Bronchial epithelial cell (primary cell): ENCODE data around the gene GSG1L. TPM values are rescaled to one million over a fixed set of nuclear protein-coding genes. Genes with fewer than 3 reads are reported as not detected.

ENCODE experiments used
- DNase-seq: peaks from one replicate; pipeline ENCODE4 v3.0.0-alpha.2; 2010; ENCODE audit warnings: low read depth
- FAIRE-seq: peaks from 2 replicates; lab custom pipeline; 2011; peaks lifted over from hg19 to GRCh38; lab: Jason Lieb, UNC
- H3K27me3 ChIP-seq: 2 replicates; pipeline ENCODE4 v1.5.1; 2011; ENCODE audit warnings: low read length; ENCODE audit not compliant: control insufficient read depth, insufficient read depth
- H3K36me3 ChIP-seq: 2 replicates; pipeline ENCODE4 v1.5.1; 2011; ENCODE audit warnings: low read length; ENCODE audit not compliant: control insufficient read depth, insufficient read depth
- H3K4me3 ChIP-seq: 2 replicates; pipeline ENCODE4 v1.5.1; 2011; ENCODE audit warnings: mild to moderate bottlenecking, low read depth, low read length, control low read depth
- total RNA-seq: library from RNA; depleted of rRNA; stranded (reverse); fragments of >200 nt; gene quantifications from 2 replicates; pipeline ENCODE4 v1.2.1, GENCODE V29; 2014
- TF ChIP-seq, protein P1 (sequence below): IDR thresholded peaks from 2 replicates; pipeline ENCODE4 v1.5.1; 2011; ENCODE audit warnings: mild to moderate bottlenecking, moderate library complexity, low read length, control low read depth, inconsistent platforms; ENCODE audit not compliant: insufficient read depth, severe bottlenecking

GSG1L gene
- total RNA-seq, 1 donor from 2014 or later, result not detected

DNA sequence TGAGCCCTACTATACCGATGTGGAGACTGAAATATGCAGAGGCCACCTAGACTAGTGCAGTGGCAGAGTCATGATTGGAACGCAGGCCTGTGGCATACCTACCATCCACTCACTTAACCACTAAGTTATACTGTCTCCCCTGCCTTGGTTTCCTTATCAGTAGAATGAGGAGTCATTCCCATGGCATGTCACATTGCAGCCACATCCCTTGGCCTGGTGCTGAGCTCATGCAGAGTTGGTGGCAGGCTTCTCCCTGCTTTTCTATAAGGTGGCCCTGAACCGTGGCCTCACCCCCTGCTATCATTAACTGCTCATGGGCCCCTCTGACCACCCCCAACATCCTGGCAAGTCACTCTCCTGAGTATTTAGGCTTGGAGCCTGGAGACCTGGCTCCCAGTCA, 301.1 kb downstream of the GSG1L start:
- TF ChIP-seq, protein P1, sequence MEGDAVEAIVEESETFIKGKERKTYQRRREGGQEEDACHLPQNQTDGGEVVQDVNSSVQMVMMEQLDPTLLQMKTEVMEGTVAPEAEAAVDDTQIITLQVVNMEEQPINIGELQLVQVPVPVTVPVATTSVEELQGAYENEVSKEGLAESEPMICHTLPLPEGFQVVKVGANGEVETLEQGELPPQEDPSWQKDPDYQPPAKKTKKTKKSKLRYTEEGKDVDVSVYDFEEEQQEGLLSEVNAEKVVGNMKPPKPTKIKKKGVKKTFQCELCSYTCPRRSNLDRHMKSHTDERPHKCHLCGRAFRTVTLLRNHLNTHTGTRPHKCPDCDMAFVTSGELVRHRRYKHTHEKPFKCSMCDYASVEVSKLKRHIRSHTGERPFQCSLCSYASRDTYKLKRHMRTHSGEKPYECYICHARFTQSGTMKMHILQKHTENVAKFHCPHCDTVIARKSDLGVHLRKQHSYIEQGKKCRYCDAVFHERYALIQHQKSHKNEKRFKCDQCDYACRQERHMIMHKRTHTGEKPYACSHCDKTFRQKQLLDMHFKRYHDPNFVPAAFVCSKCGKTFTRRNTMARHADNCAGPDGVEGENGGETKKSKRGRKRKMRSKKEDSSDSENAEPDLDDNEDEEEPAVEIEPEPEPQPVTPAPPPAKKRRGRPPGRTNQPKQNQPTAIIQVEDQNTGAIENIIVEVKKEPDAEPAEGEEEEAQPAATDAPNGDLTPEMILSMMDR, result no peak
- no peak for FAIRE-seq
- no peak for DNase-seq
- H3K27me3 ChIP-seq, result no peaks in the 10 kb centered on the region
- no peak overlapping the region for H3K4me3 ChIP-seq
- peaks cover 10% of the 10 kb centered on the region for H3K36me3 ChIP-seq

DNA sequence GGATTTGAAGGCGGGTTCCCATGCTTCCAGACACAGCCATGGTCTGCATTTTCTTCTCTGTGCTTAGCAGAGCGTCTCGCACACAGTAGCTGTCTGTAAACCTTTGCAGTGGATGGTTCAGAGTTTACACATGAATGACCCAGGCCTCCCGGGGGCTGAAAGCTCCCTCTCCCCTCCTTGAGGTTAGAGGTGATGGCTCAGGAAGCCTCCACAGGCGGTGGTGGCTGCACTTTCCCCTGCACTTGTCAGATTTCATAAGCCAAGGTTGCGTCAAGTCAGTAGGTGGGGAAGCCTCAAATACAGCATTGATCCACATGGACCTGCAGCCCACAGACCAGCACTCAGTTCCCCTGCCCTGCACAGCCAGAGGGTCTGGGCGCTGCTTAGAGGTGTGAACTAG, 301.7 kb downstream of the GSG1L start:
- H3K36me3 ChIP-seq, result peaks cover 10% of the 10 kb centered on the region
- DNase-seq (no peak), FAIRE-seq (no peak)
- TF ChIP-seq, protein P1, result no peak
- no peaks in the 10 kb centered on the region for H3K27me3 ChIP-seq
- H3K4me3 ChIP-seq, result no peak overlapping the region

DNA sequence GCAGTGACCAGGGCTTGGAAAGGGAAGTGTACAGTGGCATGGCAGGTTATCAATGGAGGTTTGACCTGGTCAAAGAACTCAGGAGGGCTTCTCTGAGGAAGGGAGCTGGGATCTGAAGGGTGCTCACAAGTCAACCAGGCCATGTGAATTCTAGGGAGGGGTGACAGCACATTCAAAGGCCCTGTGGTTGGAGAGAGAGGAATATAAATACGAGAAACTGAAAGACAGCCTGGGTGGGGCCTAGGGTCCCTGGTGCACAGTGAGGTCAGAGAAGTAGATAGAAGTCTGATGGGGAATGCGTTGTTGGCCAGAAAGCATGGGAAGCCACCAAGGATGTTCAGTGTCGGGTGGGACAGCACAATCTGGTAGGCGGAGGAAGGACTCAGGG, 302.7 kb downstream of the GSG1L start:
- DNase-seq (no peak), FAIRE-seq (no peak)
- H3K4me3 ChIP-seq, result no peak overlapping the region
- TF ChIP-seq, protein P1, result no peak
- no peaks in the 10 kb centered on the region for H3K27me3 ChIP-seq
- H3K36me3 ChIP-seq, result peaks cover 8% of the 10 kb centered on the region

DNA sequence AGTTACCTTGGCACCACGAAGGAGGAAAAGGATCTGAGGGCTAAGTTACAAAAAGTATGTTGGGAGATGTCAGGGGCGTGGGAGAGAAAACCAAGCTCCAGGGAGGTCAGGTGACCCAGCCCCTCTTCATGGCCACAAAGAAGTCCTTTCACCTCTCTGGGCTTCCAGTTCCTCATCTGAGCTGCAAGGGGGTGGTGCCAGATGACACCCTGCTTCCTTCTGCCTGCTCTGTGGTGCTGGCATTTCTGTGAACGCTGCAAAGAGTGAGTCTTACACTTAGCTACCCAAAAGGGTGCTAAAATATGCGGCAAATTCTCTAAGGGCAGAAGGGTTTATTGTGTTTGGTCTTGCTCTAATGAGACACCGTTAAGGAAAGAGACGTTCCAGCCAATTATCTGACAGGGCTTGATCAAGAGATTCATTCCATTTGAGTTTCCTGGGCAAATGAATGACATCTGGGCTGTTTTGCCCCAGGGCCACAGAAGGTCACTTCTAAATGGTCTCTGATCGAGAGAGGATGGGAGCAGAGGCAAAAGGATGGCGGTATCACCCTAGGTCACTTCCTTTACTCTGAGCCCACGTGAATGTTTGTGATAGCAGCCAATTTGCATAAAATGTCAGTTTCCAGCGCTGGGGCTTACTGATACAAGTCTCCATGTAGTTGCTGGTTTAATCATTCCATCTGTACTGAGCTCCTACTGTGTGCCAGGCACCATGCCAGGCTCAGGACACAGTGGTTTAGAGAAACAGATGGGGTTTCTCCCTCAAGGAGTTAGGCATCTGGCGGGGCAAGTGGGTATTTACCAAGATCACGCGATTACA, 303.3 kb downstream of the GSG1L start:
- FAIRE-seq (no peak), DNase-seq (no peak)
- peaks cover 9% of the 10 kb centered on the region for H3K36me3 ChIP-seq
- H3K27me3 ChIP-seq, result no peaks in the 10 kb centered on the region
- no peak overlapping the region for H3K4me3 ChIP-seq
- TF ChIP-seq, protein P1, result no peak

DNA sequence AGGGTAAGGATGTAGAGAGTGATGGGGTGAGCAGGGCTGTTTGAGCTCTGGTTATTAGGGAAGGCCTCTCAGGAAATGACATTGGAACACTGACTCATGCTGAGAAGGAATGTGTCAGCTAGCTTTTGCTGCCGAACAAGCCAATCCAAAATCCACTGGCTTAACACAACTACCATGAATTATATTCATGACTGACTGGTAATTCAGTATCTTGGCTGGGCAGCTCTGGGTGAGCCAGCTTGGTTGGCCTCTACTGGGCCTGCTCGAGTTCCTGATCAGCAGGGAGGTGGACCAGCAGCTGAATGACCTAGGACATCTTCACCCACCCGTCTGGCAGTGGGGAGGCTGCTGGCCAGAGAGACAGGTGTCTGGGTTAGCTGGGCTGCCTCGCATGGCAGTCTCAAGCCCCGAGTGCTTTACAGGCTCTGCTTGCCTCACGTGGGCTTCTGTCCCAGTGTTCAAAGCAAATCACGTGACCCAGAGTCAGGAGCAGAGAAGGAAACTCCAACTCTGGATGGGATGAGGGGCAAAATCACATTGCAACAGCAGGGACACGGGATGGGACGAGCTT, 304.1 kb downstream of the GSG1L start:
- FAIRE-seq, result no peak
- peaks cover 11% of the 10 kb centered on the region for H3K36me3 ChIP-seq

More for the DNA sequence above, 304.1 kb downstream of the GSG1L start:
- DNase-seq, result peak; percentile 53
- TF ChIP-seq, protein P1, result no peak
- Histone ChIP-seq H3K27me3 (no peaks in the 10 kb centered on the region), H3K4me3 (no peak overlapping the region)
